GM20431 (cell line): ENCODE results near the gene BBS12.

Experiments used
- in situ Hi-C: fragments of 300-500 bp; cut with MseI, MboI; formaldehyde crosslinking; loops from one replicate; pipeline ENCODE4 v1.15.0; 2020; ENCODE audit warnings: low sequenced_read_pairs; ENCODE audit not compliant: unreplicated experiment

Gene BBS12

DNA sequence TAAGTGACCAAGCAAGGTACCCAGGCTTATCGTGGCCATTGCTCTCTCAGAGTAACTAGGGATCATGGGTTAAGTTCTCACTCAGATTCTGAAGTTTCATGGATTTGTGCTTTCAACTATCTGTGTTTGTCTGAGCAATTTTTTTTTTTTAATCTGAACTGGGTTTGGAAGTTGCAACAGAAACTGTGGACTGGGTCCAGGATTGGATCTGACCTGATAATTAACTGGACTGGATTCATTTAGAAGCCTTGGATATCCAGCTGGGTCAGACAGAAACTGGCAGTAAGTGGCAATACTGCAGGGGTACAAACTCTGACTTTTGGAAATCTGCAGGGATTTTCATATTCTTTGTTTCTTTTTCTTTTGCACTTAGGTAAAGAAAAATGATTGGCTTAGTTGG, 55.4 kb downstream of the BBS12 start:
- in situ Hi-C loops = no loop called here

DNA sequence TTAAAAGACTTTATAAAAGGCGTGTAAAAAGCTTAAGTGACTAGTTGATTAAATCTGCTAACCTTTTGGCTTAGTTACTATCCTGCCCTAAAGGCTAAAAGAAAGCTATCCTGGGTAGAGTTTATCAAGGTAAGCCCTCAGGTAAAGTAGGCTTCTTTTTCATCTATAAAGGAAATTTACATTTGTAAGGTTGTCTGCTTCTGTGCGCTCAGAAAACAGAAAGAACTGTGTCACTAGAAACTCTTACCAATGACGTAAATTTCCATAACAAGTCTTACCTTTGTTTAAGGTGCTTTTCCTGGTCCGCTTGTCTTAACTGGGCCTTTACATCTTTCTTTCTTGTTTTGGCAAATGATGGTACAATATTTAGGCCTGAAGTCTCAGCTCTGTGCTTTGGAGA, 56.4 kb downstream of the BBS12 start:
- in situ Hi-C loops = no loop called here

DNA sequence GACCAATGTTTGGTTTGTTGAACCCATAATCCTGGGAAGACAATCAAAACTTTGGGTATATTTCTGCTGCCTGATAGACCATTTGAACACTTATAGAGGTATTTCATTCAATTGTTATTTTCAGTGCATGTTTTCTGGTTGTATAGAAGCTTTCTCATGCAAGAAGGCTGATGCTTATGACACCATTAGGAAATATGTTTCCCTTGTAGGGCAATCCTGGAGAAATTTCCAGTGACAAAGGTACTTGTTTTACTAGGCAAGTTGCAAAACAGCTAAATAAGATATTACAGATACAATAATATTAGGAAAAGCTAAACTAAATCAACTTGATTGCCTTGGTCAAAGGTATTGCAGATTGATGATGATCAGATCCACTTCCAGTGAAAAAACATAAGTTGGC, 61.3 kb downstream of the BBS12 start:
- in situ Hi-C loops = no loop called here
